Skin of body (tissue), 1 donor: Measurements from ENCODE around the gene DELE1. TPM values are rescaled to one million over a fixed set of nuclear protein-coding genes. Genes with fewer than 3 reads are reported as not detected.

Source experiments
- total RNA-seq: library from RNA; depleted of rRNA; stranded (reverse); fragments of >200 nt; gene quantifications from one replicate; pipeline ENCODE4 v1.2.3, GENCODE V29; 2014

DELE1 gene
- total RNA-seq, 1 donor from 2014 or later = 43.8 TPM

Other genes starting within 250 kb of the DELE1 start
- 5.0 TPM for gene ARAP3, start 241.6 kb upstream of the DELE1 start, total RNA-seq
- gene PCDH1, start 45.5 kb upstream of the DELE1 start, total RNA-seq = 21.3 TPM
- gene PCDH12, start 34.3 kb downstream of the DELE1 start, total RNA-seq = 8.2 TPM
- gene RNF14, start 45.2 kb downstream of the DELE1 start, total RNA-seq = 43.4 TPM
- gene GNPDA1, start 89.2 kb downstream of the DELE1 start, total RNA-seq = 20.6 TPM
- gene NDFIP1, start 184.9 kb downstream of the DELE1 start, total RNA-seq = 104 TPM